Stomach (tissue), 19 donors: Measurements from ENCODE around the gene WNT5A. TPM values are rescaled to one million over a fixed set of nuclear protein-coding genes. Genes with fewer than 3 reads are reported as not detected.

Source experiments
- DNase-seq, 2 donors: peaks; one replicate each; pipeline versions ENCODE4 v3.0.0 to v3.0.0-alpha.2; 2013 to 2019
- H3K27ac ChIP-seq, 5 donors: fragments of 200-600 bp in 4 of 5; sonication (generic) in 4 of 5; one replicate each; pipeline ENCODE4 v1.5.1; 2013 to 2019; ENCODE audit warnings: mild to moderate bottlenecking in 1 of 5, moderate library complexity in 1 of 5
- H3K27me3 ChIP-seq, 3 donors: fragments of 200-600 bp; sonication (generic); one replicate each; pipeline ENCODE4 v1.5.1; 2017 to 2019; ENCODE audit warnings: mixed run types in 1 of 3
- H3K36me3 ChIP-seq, 4 donors: fragments of 200-600 bp; sonication (generic); 1 replicate in 3 of 4; 2 replicates in 1 of 4; pipeline ENCODE4 v1.5.1; 2016 to 2019
- H3K4me1 ChIP-seq, 4 donors: fragments of 200-600 bp; sonication (generic); one replicate each; pipeline ENCODE4 v1.5.1; 2016 to 2019
- H3K4me3 ChIP-seq, 4 donors: fragments of 200-600 bp; sonication (generic) in 3 of 4; one replicate each; pipeline ENCODE4 v1.5.1; 2016 to 2019; ENCODE audit warnings: mild to moderate bottlenecking in 1 of 4
- H3K9me3 ChIP-seq, 4 donors: fragments of 200-600 bp; sonication (generic); one replicate each; pipeline ENCODE4 v1.5.1; 2016 to 2019
- EP300 ChIP-seq: sonication (generic); formaldehyde crosslinking; IDR thresholded peaks from one replicate; pipeline ENCODE4 v1.6.1; 2017; ENCODE audit warnings: antibody characterized with exemption
- POLR2A ChIP-seq, 4 donors: fragments of 450-650 bp; IDR thresholded peaks; one replicate each; pipeline ENCODE4 v1.6.1; 2016; ENCODE audit warnings: antibody characterized with exemption in 4 of 4, control low read depth in 2 of 4, mild to moderate bottlenecking in 1 of 4, moderate library complexity in 1 of 4
- POLR2AphosphoS5 ChIP-seq, 3 donors: sonication (generic); formaldehyde crosslinking; IDR thresholded peaks; one replicate each; pipeline ENCODE4 v1.6.1; 2016; ENCODE audit warnings: antibody characterized with exemption in 3 of 3
- WGBS, 5 donors: extraction: QIAGEN DNeasy Blood & Tissue Kit in 3 of 5; methylation state at CpG; one replicate each; pipeline versions ENCODE4 v1.1.5 to v1.1.7; 2013 to 2018; 5-methylcytosine and 5-hydroxymethylcytosine counted together
- intact Hi-C: fragments of 100-400 bp; cut with DNase I; formaldehyde crosslinking; loops from one replicate; pipeline ENCODE4 v1.15.1; 2023; ENCODE audit warnings: low total_unique reads
- long read RNA-seq, 10 donors: transcript quantifications; one replicate each; lab custom pipeline, GENCODE V29; 2026
- polyA plus RNA-seq, 3 donors: library from polyadenylated mRNA; stranded (reverse); fragments of 200-250 nt; gene quantifications; one replicate each; pipeline ENCODE4 v1.2.3, GENCODE V29; 2013
- total RNA-seq, 5 donors: library from RNA; depleted of rRNA; stranded (reverse); fragments of >200 nt; gene quantifications; one replicate each; pipeline versions ENCODE4 v1.1.0 to v1.2.3, GENCODE V29; 2014 to 2016
- TF ChIP-seq, protein P1 (sequence below), 7 experiments: fragments of 450-650 bp in 4 of 7; fragments of 200-600 bp in 3 of 7; sonication (generic) in 3 of 7; IDR thresholded peaks; one replicate each; pipeline ENCODE4 v1.5.1; 2016 to 2019; ENCODE audit warnings: antibody characterized with exemption in 7 of 7, control low read depth in 2 of 7, mild to moderate bottlenecking in 1 of 7
- donor health status: healthy with polysubstance abuse.
- donor health status: Bipolar disorder and iron deficiency.
- donor health status: healthy.

Gene WNT5A
- total RNA-seq (10 to 100 TPM in 3 of 5 donors, 1 to 10 TPM in 2; 4.1 to 44.2 (median 10.9) TPM), polyA plus RNA-seq (1 to 10 TPM; 1.2 to 4.5 (median 1.4) TPM)
- long read RNA-seq, donor 1, result 0 reads
- long read RNA-seq, donor 2, full-length matches to known transcripts, result 2 of 2 reads
- long read RNA-seq, donor 2, partial matches to known transcripts, result 0 of 2 reads
- long read RNA-seq, donor 2, other reads (novel, unspliced or antisense), result 0 of 2 reads
- long read RNA-seq, donor 3, partial matches to known transcripts, result 0 of 1 reads
- long read RNA-seq, donor 3, other reads (novel, unspliced or antisense), result 0 of 1 reads
- long read RNA-seq, donor 4, result 0 reads
- long read RNA-seq, donor 5, full-length matches to known transcripts, result 2 of 2 reads
- long read RNA-seq, donor 5, partial matches to known transcripts, result 0 of 2 reads
- long read RNA-seq, donor 5, other reads (novel, unspliced or antisense), result 0 of 2 reads
- long read RNA-seq, donor 6, result 0 reads
- long read RNA-seq, donor 7, full-length matches to known transcripts, result 2 of 2 reads
- long read RNA-seq, donor 7, partial matches to known transcripts, result 0 of 2 reads
- long read RNA-seq, donor 7, other reads (novel, unspliced or antisense), result 0 of 2 reads
- long read RNA-seq, donor 8, result 0 reads
- long read RNA-seq, donor 9, full-length matches to known transcripts, result 1 of 1 reads
- long read RNA-seq, donor 9, partial matches to known transcripts, result 0 of 1 reads
- long read RNA-seq, donor 9, other reads (novel, unspliced or antisense), result 0 of 1 reads
- long read RNA-seq, donor 10, result 0 reads

DNA sequence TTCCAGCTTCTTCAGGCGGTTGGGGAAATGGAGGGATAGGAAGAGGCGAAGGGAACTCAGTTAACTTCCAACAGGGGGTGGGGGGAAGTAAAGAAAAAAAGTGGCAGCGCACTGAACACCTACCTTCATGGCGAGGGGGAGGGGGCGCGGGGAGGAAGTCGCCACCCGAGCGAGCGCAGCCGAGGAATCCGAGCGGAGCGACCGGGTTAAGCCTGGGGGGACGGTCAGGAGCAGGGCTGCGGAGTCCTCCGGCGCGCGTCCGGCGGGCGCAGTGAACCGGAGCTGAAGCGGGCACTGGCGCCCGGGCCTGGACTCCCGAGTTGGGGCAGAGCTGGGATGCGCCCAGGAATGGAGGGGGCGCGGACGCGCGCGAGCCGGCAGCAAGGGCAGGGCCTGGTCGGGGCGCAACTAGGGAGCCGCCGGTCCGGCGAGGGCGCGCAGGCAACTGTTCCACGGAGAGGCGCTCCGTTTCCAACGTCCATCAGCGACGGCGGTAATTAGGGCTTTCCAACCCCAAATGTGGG lies at the start of gene WNT5A:
TSS of gene WNT5A (minus strand) at position 450 of the 524 bp plus-strand sequence. CDS start at position 129, 321 bp downstream.
- 1 to 2% (median 1%) methylated on average over 23 to 52 of the region's 52 CpGs for whole genome bisulfite sequencing, 5 donors
- intact Hi-C loops, result loop anchor here (10.0 kb wide), 2 partner anchors 258 to 768 kb away; no protein-coding TSS in a partner anchor

DNA sequence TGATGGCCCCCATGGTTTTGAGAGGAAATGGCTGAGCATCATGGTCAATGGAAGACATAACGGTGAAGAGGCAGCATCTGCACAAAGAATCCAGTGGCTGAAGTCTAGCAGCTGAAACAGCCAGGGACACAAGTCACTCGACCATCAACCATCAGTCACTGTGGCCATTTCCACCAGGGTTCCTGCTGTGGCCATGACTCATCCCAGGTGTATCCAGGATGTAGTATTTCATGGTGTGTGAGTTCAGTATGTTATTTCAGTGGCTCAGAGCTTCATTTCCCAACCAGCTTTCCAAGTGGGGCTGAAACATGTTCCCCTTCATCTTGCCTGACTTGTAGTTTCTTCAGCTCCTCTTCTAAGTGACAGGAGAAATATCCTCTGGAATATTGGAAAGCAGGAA lies 47.8 kb upstream of the WNT5A start:
- TF ChIP-seq POLR2A (IDR thresholded peaks at IDR 0.05) (no peak), EP300 (no peak), POLR2AphosphoS5 (IDR thresholded peaks at IDR 0.05) (no peak)
- TF ChIP-seq, protein P1, sequence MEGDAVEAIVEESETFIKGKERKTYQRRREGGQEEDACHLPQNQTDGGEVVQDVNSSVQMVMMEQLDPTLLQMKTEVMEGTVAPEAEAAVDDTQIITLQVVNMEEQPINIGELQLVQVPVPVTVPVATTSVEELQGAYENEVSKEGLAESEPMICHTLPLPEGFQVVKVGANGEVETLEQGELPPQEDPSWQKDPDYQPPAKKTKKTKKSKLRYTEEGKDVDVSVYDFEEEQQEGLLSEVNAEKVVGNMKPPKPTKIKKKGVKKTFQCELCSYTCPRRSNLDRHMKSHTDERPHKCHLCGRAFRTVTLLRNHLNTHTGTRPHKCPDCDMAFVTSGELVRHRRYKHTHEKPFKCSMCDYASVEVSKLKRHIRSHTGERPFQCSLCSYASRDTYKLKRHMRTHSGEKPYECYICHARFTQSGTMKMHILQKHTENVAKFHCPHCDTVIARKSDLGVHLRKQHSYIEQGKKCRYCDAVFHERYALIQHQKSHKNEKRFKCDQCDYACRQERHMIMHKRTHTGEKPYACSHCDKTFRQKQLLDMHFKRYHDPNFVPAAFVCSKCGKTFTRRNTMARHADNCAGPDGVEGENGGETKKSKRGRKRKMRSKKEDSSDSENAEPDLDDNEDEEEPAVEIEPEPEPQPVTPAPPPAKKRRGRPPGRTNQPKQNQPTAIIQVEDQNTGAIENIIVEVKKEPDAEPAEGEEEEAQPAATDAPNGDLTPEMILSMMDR (IDR thresholded peaks at IDR 0.05), result no peak
- Histone ChIP-seq H3K4me1 (no peaks in the 10 kb centered on the region), H3K4me3 (no peak overlapping the region), H3K9me3 (no peaks in the 10 kb centered on the region), H3K36me3 (no peaks in the 10 kb centered on the region), H3K27ac (no peak overlapping the region), H3K27me3 (no peaks in the 10 kb centered on the region)
- intact Hi-C loops, result no loop called here
- DNase-seq, result no peak
- WGBS, 5 donors, result 63 to 88% (median 84%) methylated on average over 2 of the region's 2 CpGs

More for the DNA sequence above, at the start of gene WNT5A:
- Histone ChIP-seq H3K9me3 (no peaks in the 10 kb centered on the region), H3K4me1 (peaks cover 40 to 68% (median 65%) of the 10 kb centered on the region in 4 donors), H3K36me3 (no peaks in the 10 kb centered on the region), H3K27ac (peak within 1 kb of the TSS; percentile 65 to 83 (median 77)), H3K4me3 (peak within 1 kb of the TSS; percentile 73 to 94 (median 78)), H3K27me3 (peaks cover 0 to 92% (median 74%) of the 10 kb centered on the region in 3 donors)
- DNase-seq, result peak in 1 of 2 donors; percentile 71
- TF ChIP-seq, protein P1 (IDR thresholded peaks at IDR 0.05), result no peak
- TF ChIP-seq POLR2A (IDR thresholded peaks at IDR 0.05), result no peak
- TF ChIP-seq EP300, result no peak
- no peak for TF ChIP-seq POLR2AphosphoS5 (IDR thresholded peaks at IDR 0.05)

DNA sequence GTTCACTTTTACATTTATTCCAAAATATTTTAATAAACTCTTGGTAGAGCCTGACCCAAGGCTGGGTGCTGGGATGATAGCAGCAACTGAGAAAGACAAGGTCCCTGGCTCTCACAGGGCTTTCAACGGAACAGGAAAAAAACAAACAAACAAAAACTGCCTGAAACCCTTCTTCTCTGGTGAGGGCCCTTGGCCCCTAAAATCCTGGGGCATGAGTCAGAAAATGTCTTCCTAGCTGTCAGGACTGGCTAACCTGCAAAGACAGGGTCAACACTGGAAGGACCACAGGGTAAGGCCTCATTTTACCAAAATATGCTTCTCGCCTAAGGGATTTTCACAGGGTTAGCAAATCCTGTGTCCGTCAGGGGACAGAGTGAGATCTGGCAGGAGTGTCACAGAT lies 45.7 kb upstream of the WNT5A start:
- Histone ChIP-seq H3K27ac (no peak overlapping the region), H3K9me3 (no peaks in the 10 kb centered on the region), H3K4me3 (no peak overlapping the region), H3K27me3 (no peaks in the 10 kb centered on the region), H3K4me1 (no peaks in the 10 kb centered on the region), H3K36me3 (no peaks in the 10 kb centered on the region)
- WGBS, 5 donors, result 87 to 96% (median 90%) methylated on average over 3 of the region's 3 CpGs
- no peak for DNase-seq
- intact Hi-C loops, result no loop called here
- TF ChIP-seq POLR2A (IDR thresholded peaks at IDR 0.05) (no peak), POLR2AphosphoS5 (IDR thresholded peaks at IDR 0.05) (no peak), EP300 (no peak)
- TF ChIP-seq, protein P1 (IDR thresholded peaks at IDR 0.05), result no peak

DNA sequence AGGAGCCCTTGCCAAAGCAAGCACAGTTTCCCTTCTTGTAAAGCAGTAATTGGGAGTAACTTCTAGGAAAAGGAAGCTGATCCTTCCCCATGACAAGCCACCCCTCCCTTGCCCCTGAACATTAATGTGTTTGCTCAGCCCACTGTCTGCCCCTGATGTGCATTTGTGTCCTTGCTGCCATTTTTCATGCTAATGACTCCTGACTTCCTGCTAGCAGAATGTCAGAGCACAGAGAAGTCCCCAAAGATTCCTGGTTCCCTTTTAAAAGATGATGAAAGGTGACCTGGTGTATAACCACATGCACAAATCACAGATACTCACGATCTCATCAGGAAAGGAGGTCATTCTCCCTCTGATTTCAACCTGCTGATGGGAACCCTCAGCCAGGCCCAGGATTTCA lies 44.2 kb upstream of the WNT5A start:
- H3K36me3 ChIP-seq, result no peaks in the 10 kb centered on the region
- H3K27ac ChIP-seq, result no peak overlapping the region
- WGBS, 5 donors, result 63 to 74% (median 68%) methylated on average over 1 of the region's 1 CpG
- intact Hi-C loops, result no loop called here
- H3K27me3 ChIP-seq, result no peaks in the 10 kb centered on the region
- H3K4me1 ChIP-seq, result peaks cover 0 to 7% (median 2%) of the 10 kb centered on the region in 4 donors
- no peak for DNase-seq
- no peak for TF ChIP-seq POLR2AphosphoS5 (IDR thresholded peaks at IDR 0.05)
- TF ChIP-seq POLR2A (IDR thresholded peaks at IDR 0.05), result no peak
- TF ChIP-seq, protein P1 (IDR thresholded peaks at IDR 0.05), result no peak
- no peak for TF ChIP-seq EP300
- no peaks in the 10 kb centered on the region for H3K9me3 ChIP-seq
- no peak overlapping the region for H3K4me3 ChIP-seq
